Uterus (tissue), 4 donors: ENCODE measurements around the gene COL6A3. TPM values are rescaled to one million over a fixed set of nuclear protein-coding genes. Genes with fewer than 3 reads are reported as not detected.

Source experiments
- DNase-seq, 2 donors: peaks; one replicate each; pipeline ENCODE4 v3.0.0-alpha.2; 2019 to 2020
- H3K27ac ChIP-seq, 2 donors: fragments of 200-600 bp; sonication (generic); 1 replicate in 1 of 2; 2 replicates in 1 of 2; pipeline ENCODE4 v1.5.1; 2016 to 2018
- H3K27me3 ChIP-seq, 2 donors: fragments of 200-600 bp; sonication (generic); one replicate each; pipeline ENCODE4 v1.5.1; 2018 to 2019; ENCODE audit warnings: control low read depth in 1 of 2
- H3K36me3 ChIP-seq, 2 donors: fragments of 200-600 bp; sonication (generic); one replicate each; pipeline ENCODE4 v1.5.1; 2019; ENCODE audit warnings: control low read depth in 1 of 2
- H3K4me1 ChIP-seq, 2 donors: fragments of 200-600 bp; sonication (generic); one replicate each; pipeline ENCODE4 v1.5.1; 2018 to 2019; ENCODE audit warnings: control low read depth in 1 of 2
- H3K4me3 ChIP-seq, 2 donors: fragments of 200-600 bp; sonication (generic); 1 replicate in 1 of 2; 2 replicates in 1 of 2; pipeline ENCODE4 v1.5.1; 2018 to 2019; ENCODE audit warnings: mild to moderate bottlenecking in 1 of 2
- H3K9me3 ChIP-seq, 2 donors: fragments of 200-600 bp; sonication (generic); one replicate each; pipeline ENCODE4 v1.5.1; 2019; ENCODE audit warnings: control low read depth in 1 of 2
- POLR2A ChIP-seq, 2 donors: fragments of 450-650 bp; IDR thresholded peaks; one replicate each; pipeline ENCODE4 v1.6.1; 2016; ENCODE audit warnings: antibody characterized with exemption in 2 of 2, mild to moderate bottlenecking in 1 of 2, moderate library complexity in 1 of 2
- intact Hi-C: fragments of 100-400 bp; cut with DNase I; formaldehyde crosslinking; loops from one replicate; pipeline ENCODE4 v1.15.1; 2023; ENCODE audit warnings: low total_unique reads
- total RNA-seq, 4 donors: library from RNA; depleted of rRNA in 3 of 4; stranded (reverse); fragments of >200 nt in 3 of 4; gene quantifications; one replicate each; pipeline versions ENCODE4 v1.1.0 to v1.2.4, GENCODE V29; 2014 to 2023
- TF ChIP-seq, protein P1 (sequence below), 4 experiments: fragments of 200-600 bp in 2 of 4; fragments of 450-650 bp in 2 of 4; sonication (generic) in 2 of 4; IDR thresholded peaks; one replicate each; pipeline ENCODE4 v1.5.1; 2016 to 2019; ENCODE audit warnings: antibody characterized with exemption in 4 of 4, mild to moderate bottlenecking in 2 of 4, moderate library complexity in 1 of 4
- donor health status: DM: yes; HTN: yes; CAD: no.

The COL6A3 gene
- total RNA-seq, 4 donors from 2014 or later = 164 to 1,719 (median 447) TPM

DNA sequence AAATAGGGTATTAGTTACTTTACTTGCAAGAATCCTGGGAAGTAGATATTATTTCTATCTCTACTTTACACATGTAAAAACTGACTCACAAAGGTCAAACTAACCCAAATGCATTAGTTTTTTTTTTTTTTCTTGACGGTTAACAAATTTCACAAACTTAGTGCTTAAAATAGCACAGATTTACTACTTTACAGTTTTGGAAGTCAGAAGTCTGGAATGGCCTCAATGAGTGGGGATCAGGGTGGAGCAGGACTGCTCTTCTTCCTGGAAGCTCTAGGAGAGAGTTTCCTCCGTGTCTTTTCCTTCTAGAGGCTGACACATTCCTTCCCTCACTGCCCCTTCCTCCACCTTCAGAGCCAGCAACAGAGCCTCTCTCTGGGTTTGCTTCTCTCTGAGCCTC is 117.2 kb downstream of the COL6A3 start:
- TF ChIP-seq POLR2A (IDR thresholded peaks at IDR 0.05) = no peak
- TF ChIP-seq, protein P1, sequence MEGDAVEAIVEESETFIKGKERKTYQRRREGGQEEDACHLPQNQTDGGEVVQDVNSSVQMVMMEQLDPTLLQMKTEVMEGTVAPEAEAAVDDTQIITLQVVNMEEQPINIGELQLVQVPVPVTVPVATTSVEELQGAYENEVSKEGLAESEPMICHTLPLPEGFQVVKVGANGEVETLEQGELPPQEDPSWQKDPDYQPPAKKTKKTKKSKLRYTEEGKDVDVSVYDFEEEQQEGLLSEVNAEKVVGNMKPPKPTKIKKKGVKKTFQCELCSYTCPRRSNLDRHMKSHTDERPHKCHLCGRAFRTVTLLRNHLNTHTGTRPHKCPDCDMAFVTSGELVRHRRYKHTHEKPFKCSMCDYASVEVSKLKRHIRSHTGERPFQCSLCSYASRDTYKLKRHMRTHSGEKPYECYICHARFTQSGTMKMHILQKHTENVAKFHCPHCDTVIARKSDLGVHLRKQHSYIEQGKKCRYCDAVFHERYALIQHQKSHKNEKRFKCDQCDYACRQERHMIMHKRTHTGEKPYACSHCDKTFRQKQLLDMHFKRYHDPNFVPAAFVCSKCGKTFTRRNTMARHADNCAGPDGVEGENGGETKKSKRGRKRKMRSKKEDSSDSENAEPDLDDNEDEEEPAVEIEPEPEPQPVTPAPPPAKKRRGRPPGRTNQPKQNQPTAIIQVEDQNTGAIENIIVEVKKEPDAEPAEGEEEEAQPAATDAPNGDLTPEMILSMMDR (IDR thresholded peaks at IDR 0.05) = no peak
- peak in 1 of 2 donors; percentile 56 for DNase-seq
- Histone ChIP-seq H3K36me3 (no peaks in the 10 kb centered on the region), H3K9me3 (no peaks in the 10 kb centered on the region), H3K27ac (peak overlapping the region; percentile 84), H3K4me3 (no peak overlapping the region), H3K4me1 (peaks cover 16 to 17% of the 10 kb centered on the region in 2 donors), H3K27me3 (no peaks in the 10 kb centered on the region)
- intact Hi-C loops = no loop called here

DNA sequence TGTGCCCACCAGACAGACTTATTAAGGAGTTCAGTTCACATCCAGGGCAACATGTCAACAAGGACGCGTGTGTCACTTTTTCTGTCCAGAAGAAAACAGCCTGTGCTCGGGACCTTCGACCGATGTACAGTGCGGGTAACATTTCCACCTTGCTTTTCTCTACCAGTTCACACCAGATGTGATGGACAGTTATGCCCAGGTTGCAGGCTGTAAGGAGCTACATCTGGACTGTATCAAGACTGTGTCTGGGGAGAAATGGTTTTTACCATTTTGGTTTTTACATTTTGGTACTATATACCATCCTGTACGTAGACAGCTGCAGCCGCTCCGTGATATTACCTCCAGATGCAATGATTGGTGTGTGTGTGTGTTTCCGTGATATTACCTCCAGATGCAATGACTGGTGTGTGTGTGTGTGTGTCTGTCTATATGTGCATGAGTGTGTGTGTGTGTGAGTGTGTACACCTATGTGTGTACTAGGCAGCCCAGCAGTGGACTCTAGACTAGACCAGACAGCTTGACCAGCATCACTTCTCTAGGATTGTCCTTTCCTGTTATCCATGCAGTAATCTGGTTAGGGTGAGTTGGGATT is 118.0 kb downstream of the COL6A3 start:
- intact Hi-C loops = no loop called here
- Histone ChIP-seq H3K9me3 (no peaks in the 10 kb centered on the region), H3K27me3 (no peaks in the 10 kb centered on the region), H3K36me3 (no peaks in the 10 kb centered on the region), H3K4me3 (no peak overlapping the region), H3K4me1 (peaks cover 16 to 19% of the 10 kb centered on the region in 2 donors), H3K27ac (peak overlapping the region; percentile 84)
- TF ChIP-seq POLR2A (IDR thresholded peaks at IDR 0.05) = no peak
- TF ChIP-seq, protein P1 (IDR thresholded peaks at IDR 0.05) = no peak
- no peak for DNase-seq

DNA sequence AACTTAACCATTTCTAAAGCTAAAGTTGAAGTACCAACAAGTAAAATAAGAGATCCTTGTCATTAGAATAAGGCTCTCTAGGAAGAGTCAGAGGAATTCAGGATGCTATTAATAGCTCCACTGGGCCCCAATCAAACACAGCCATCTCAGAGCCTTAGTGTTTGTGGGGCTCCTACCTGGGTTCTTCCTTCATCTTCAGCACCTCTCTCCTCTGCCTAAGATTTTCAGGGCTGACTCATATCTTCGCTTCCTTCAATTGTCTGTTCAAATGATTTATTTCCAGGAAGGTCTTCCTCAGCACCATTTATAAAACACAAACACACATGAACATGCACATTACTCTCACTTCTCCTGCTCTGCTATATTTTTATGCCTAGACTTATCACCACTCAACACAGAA is 119.5 kb downstream of the COL6A3 start:
- peak overlapping the region; percentile 62 to 84 for H3K27ac ChIP-seq
- DNase-seq = no peak
- no peaks in the 10 kb centered on the region for H3K36me3 ChIP-seq
- no peak overlapping the region for H3K4me3 ChIP-seq
- H3K4me1 ChIP-seq = peaks cover 11 to 14% of the 10 kb centered on the region in 2 donors
- no peaks in the 10 kb centered on the region for H3K9me3 ChIP-seq
- H3K27me3 ChIP-seq = no peaks in the 10 kb centered on the region
- intact Hi-C loops = no loop called here
- TF ChIP-seq, protein P1 (IDR thresholded peaks at IDR 0.05) = no peak
- TF ChIP-seq POLR2A (IDR thresholded peaks at IDR 0.05) = no peak

DNA sequence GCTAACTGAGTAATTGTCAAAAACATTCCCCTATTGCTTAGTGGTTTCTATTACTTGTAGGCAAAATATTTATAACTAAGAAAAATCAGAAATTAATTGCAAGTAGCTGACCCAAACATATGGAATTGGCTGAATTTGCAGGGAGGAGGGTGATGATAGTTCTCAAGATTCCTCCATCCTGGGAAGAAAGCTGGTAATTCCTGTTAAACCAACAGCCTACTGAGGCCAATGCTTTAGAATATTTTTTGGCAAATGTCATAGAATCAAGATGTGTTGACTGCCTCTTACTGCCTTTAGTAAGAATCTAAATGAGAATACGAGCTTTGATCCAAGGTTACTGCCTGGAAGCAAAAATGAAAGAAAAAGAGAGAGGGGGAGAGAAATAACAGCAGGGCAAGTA is 120.0 kb downstream of the COL6A3 start:
- Histone ChIP-seq H3K27ac (peak overlapping the region; percentile 62 to 84), H3K36me3 (no peaks in the 10 kb centered on the region), H3K4me1 (peaks cover 11 to 13% of the 10 kb centered on the region in 2 donors), H3K27me3 (no peaks in the 10 kb centered on the region), H3K4me3 (no peak overlapping the region), H3K9me3 (no peaks in the 10 kb centered on the region)
- no peak for DNase-seq
- intact Hi-C loops = no loop called here
- no peak for TF ChIP-seq POLR2A (IDR thresholded peaks at IDR 0.05)
- TF ChIP-seq, protein P1 (IDR thresholded peaks at IDR 0.05) = no peak

DNA sequence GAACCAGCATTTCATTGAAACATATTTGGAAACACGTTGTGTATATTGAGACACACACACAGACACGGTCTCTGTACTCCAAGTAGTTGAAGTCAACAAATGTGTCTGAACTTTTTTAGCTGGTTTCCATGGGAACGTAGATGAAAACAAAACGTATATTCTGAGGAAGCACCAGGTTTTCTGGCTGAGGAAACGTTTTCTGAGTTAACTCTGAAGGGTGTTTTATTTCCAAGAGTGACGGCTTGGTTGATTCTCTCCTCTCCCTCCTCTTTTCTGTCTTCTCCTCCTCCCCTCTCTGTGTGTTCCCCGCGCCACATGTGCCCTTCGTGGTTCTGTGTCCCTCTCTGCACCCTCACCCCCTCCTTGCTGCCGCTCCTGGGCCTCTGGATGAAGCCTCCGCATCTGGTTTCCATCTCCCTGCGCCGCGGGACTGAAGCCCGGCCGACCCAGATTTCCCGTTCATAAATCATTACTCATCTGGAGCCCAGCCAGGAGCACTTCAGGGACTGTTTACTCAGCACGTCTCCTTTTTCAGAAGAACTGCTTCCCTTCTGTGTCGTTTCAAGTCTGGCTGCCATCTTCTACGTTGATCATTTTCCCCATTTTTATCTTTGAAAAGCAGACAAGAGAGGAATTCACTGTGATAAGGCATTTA is 122.7 kb downstream of the COL6A3 start:
- H3K4me1 ChIP-seq = peaks cover 0 to 6% of the 10 kb centered on the region in 2 donors
- H3K27me3 ChIP-seq = no peaks in the 10 kb centered on the region
- no peaks in the 10 kb centered on the region for H3K36me3 ChIP-seq
- peak overlapping the region; percentile 79 to 83 for H3K27ac ChIP-seq
- no peaks in the 10 kb centered on the region for H3K9me3 ChIP-seq
- intact Hi-C loops = no loop called here
- peak; percentile 96 to 98 for DNase-seq
- TF ChIP-seq POLR2A (IDR thresholded peaks at IDR 0.05) = no peak
- TF ChIP-seq, protein P1 (IDR thresholded peaks at IDR 0.05) = no peak
- H3K4me3 ChIP-seq = no peak overlapping the region
